CD4-positive, alpha-beta T cell treated with Interferon gamma for 1 hour (primary cell): ENCODE results near the gene METTL18.
"Not testable (repeated sequence)": the region's sequence is repeated elsewhere in the genome, so short reads cannot be mapped to it uniquely, and the experiment has no call there.

ENCODE experiments used
- DNase-seq: peaks from one replicate; pipeline ENCODE4 v3.0.0-alpha.2; 2020

Gene METTL18

GRCh38 chr1:169794530-169795416, at the start of gene METTL18:
Gene METTL18, minus strand, starts transcription at chr1:169794907. Its CDS starts 1,212 bp downstream, at chr1:169793695.
- DNase-seq, result peak; percentile 91

GRCh38 chr1:169838942-169839341, 44.2 kb upstream of the METTL18 start:
- DNase-seq, result no peak

GRCh38 chr1:169836198-169836597, 41.5 kb upstream of the METTL18 start:
- DNase-seq, result no peak

GRCh38 chr1:169835647-169836046, 40.9 kb upstream of the METTL18 start:
- DNase-seq, result no peak

- DNase-seq, result no peak
Measured at GRCh38 chr1:169834869-169835268, 40.2 kb upstream of the METTL18 start.

GRCh38 chr1:169833179-169833901, 38.6 kb upstream of the METTL18 start:
- no peak for DNase-seq

GRCh38 chr1:169829671-169830070, 35.0 kb upstream of the METTL18 start:
- DNase-seq, result no peak

- no peak for DNase-seq
Measured at GRCh38 chr1:169824153-169824552, 29.4 kb upstream of the METTL18 start.

- DNase-seq, result no peak
Measured at GRCh38 chr1:169821500-169821899, 26.8 kb upstream of the METTL18 start.

- no peak for DNase-seq
Measured at GRCh38 chr1:169816617-169817016, 21.9 kb upstream of the METTL18 start.

- DNase-seq, result no peak
Measured at GRCh38 chr1:169814265-169814664, 19.6 kb upstream of the METTL18 start.

- no peak for DNase-seq
Measured at GRCh38 chr1:169812131-169812530, 17.4 kb upstream of the METTL18 start.

GRCh38 chr1:169811418-169812035, 16.8 kb upstream of the METTL18 start:
- DNase-seq, result not testable (repeated sequence)

- DNase-seq, result no peak
Measured at GRCh38 chr1:169809370-169810095, 14.8 kb upstream of the METTL18 start.

GRCh38 chr1:169804941-169805340, 10.2 kb upstream of the METTL18 start:
- no peak for DNase-seq

GRCh38 chr1:169802888-169803287, 8.2 kb upstream of the METTL18 start:
- no peak for DNase-seq

- no peak for DNase-seq
Measured at GRCh38 chr1:169797281-169797680, 2.6 kb upstream of the METTL18 start.

- no peak for DNase-seq
Measured at GRCh38 chr1:169796274-169796810, 1.6 kb upstream of the METTL18 start.

- DNase-seq, result no peak
Measured at GRCh38 chr1:169795687-169796086, 980 bp upstream of the METTL18 start.

GRCh38 chr1:169793730-169794129, 977 bp downstream of the METTL18 start:
- DNase-seq, result no peak

GRCh38 chr1:169788402-169788801, 6.3 kb downstream of the METTL18 start:
- DNase-seq, result no peak

- DNase-seq, result no peak
Measured at GRCh38 chr1:169786974-169787373, 7.7 kb downstream of the METTL18 start.

GRCh38 chr1:169785267-169785666, 9.4 kb downstream of the METTL18 start:
- no peak for DNase-seq
